HepG2 (cell line): ENCODE measurements around the gene ARSB. TPM values are rescaled to one million over a fixed set of nuclear protein-coding genes. Genes with fewer than 3 reads are reported as not detected.

Experiments used
- CENPT ChIP-seq: sonication (generic); formaldehyde crosslinking; IDR thresholded peaks from 2 replicates; pipeline ENCODE4 v1.8.0; 2022; ENCODE audit warnings: low read depth, mild to moderate bottlenecking, moderate library complexity, missing genetic modification reagents
- DDIT3 ChIP-seq: sonication (generic); formaldehyde crosslinking; IDR thresholded peaks from 2 replicates; pipeline ENCODE4 v1.4.0; 2020; ENCODE audit warnings: mild to moderate bottlenecking, missing genetic modification reagents
- ELF4 ChIP-seq: sonication (generic); formaldehyde crosslinking; IDR thresholded peaks from 2 replicates; pipeline ENCODE4 v1.5.0; 2020; ENCODE audit warnings: missing genetic modification reagents, mild to moderate bottlenecking, moderate library complexity, borderline replicate concordance
- HNRNPH1 ChIP-seq: fragments of 200-400 bp; formaldehyde crosslinking; optimal IDR thresholded peaks from 2 replicates; pipeline ENCODE3; 2017; ENCODE audit warnings: mild to moderate bottlenecking, low read depth, low read length
- KAT8 ChIP-seq: IDR thresholded peaks from 2 replicates; pipeline ENCODE4 v1.6.1; 2016; ENCODE audit warnings: missing genetic modification reagents, missing compliant biosample characterization
- KMT2B ChIP-seq: IDR thresholded peaks from 2 replicates; pipeline ENCODE4 v1.6.1; 2016; ENCODE audit warnings: missing genetic modification reagents, missing compliant biosample characterization
- MED13 ChIP-seq: sonication (generic); formaldehyde crosslinking; IDR thresholded peaks from 2 replicates; pipeline ENCODE4 v1.5.0; 2020; ENCODE audit warnings: missing genetic modification reagents
- MED8 ChIP-seq: sonication (generic); formaldehyde crosslinking; IDR thresholded peaks from 2 replicates; pipeline ENCODE4 v1.8.1; 2023; ENCODE audit warnings: mild to moderate bottlenecking, missing genetic modification reagents; ENCODE audit not compliant: insufficient replicate concordance
- MLX ChIP-seq: IDR thresholded peaks from 2 replicates; pipeline ENCODE4 v1.6.1; 2016
- POGZ ChIP-seq: sonication (generic); formaldehyde crosslinking; IDR thresholded peaks from 2 replicates; pipeline ENCODE4 v1.4.0; 2020; ENCODE audit warnings: mild to moderate bottlenecking, missing genetic modification reagents
- POLR2A ChIP-seq, 2 experiments: IDR thresholded peaks; 2 replicates each; pipeline ENCODE4 v1.6.1; 2011; ENCODE audit warnings: low read depth in 2 of 2, low read length in 2 of 2, mild to moderate bottlenecking in 1 of 2, moderate library complexity in 1 of 2; ENCODE audit not compliant: insufficient read depth in 1 of 2
- REXO4 ChIP-seq: sonication (generic); formaldehyde crosslinking; IDR thresholded peaks from 2 replicates; pipeline ENCODE4 v1.8.0; 2022; ENCODE audit warnings: missing genetic modification reagents, mild to moderate bottlenecking, borderline replicate concordance
- SMARCC2 ChIP-seq: fragments of 450-650 bp; IDR thresholded peaks from 2 replicates; pipeline ENCODE4 v1.6.1; 2017; ENCODE audit warnings: antibody characterized with exemption, mild to moderate bottlenecking
- SOX6 ChIP-seq, 2 experiments: fragments of 450-650 bp in 1 of 2; sonication (generic) in 1 of 2; formaldehyde crosslinking in 1 of 2; IDR thresholded peaks; 2 replicates each; pipeline versions ENCODE4 v1.4.0 to v1.6.1; 2017 to 2020; ENCODE audit warnings: antibody characterized with exemption in 1 of 2, mild to moderate bottlenecking in 1 of 2, missing genetic modification reagents in 1 of 2
- U2AF1 ChIP-seq: fragments of 200-400 bp; formaldehyde crosslinking; optimal IDR thresholded peaks from 2 replicates; pipeline ENCODE3; 2017; ENCODE audit warnings: mild to moderate bottlenecking, low read depth, low read length
- WIZ ChIP-seq: sonication (generic); formaldehyde crosslinking; IDR thresholded peaks from 2 replicates; pipeline ENCODE4 v1.5.1; 2020; ENCODE audit warnings: mild to moderate bottlenecking, missing genetic modification reagents
- ZBTB3 ChIP-seq: sonication (generic); formaldehyde crosslinking; IDR thresholded peaks from 2 replicates; pipeline ENCODE4 v1.4.0; 2020; ENCODE audit warnings: low read depth, mild to moderate bottlenecking, moderate library complexity, missing genetic modification reagents, borderline replicate concordance
- ZBTB42 ChIP-seq: sonication (generic); formaldehyde crosslinking; IDR thresholded peaks from 2 replicates; pipeline ENCODE4 v1.5.0; 2020; ENCODE audit warnings: mild to moderate bottlenecking, missing genetic modification reagents
- ZNF207 ChIP-seq: fragments of 450-650 bp; IDR thresholded peaks from 2 replicates; pipeline ENCODE4 v1.6.1; 2016; ENCODE audit warnings: antibody characterized with exemption, borderline replicate concordance
- ZNF253 ChIP-seq: sonication (generic); formaldehyde crosslinking; IDR thresholded peaks from 2 replicates; pipeline ENCODE4 v1.8.0; 2022; ENCODE audit warnings: mild to moderate bottlenecking, missing genetic modification reagents, borderline replicate concordance
- ZNF276 ChIP-seq: sonication (generic); formaldehyde crosslinking; IDR thresholded peaks from 2 replicates; pipeline ENCODE4 v1.4.0; 2020; ENCODE audit warnings: mild to moderate bottlenecking, low read depth, missing genetic modification reagents
- ZNF724P ChIP-seq: sonication (generic); formaldehyde crosslinking; IDR thresholded peaks from 2 replicates; pipeline ENCODE4 v1.8.0; 2022; ENCODE audit warnings: missing genetic modification reagents, borderline replicate concordance
- ZNF780A ChIP-seq: sonication (generic); formaldehyde crosslinking; IDR thresholded peaks from 2 replicates; pipeline ENCODE4 v1.8.0; 2022; ENCODE audit warnings: mild to moderate bottlenecking, missing genetic modification reagents, moderate library complexity
- polyA plus RNA-seq, 8 experiments: library from polyadenylated mRNA; depleted of rRNA in 3 of 8; stranded (reverse) in 7 of 8; unstranded in 1 of 8; fragments of >200 nt; fragmentation: Illumina TruSeq in 4 of 8; extraction: Trizol in 4 of 8; gene quantifications; 2 replicates each; pipeline versions ENCODE4 v1.2.1 to v1.2.3, GENCODE V29; 2011 to 2016; ENCODE audit warnings: low read depth in 4 of 8, missing spikeins in 1 of 8, mixed read lengths in 1 of 8; ENCODE audit not compliant: insufficient read depth in 1 of 8
- total RNA-seq, 5 experiments: library from RNA; depleted of rRNA; stranded (reverse); fragments of >200 nt; fragmentation: Illumina TruSeq; extraction: Trizol; gene quantifications; 2 replicates each; pipeline ENCODE4 v1.2.3, GENCODE V29; 2016; ENCODE audit warnings: low read depth in 1 of 5
- TF ChIP-seq, protein P1 (sequence below): sonication (generic); formaldehyde crosslinking; IDR thresholded peaks from 2 replicates; pipeline ENCODE4 v1.9.0; 2021; ENCODE audit warnings: missing genetic modification reagents, mild to moderate bottlenecking, borderline replicate concordance
- TF ChIP-seq, protein P2 (sequence below): sonication (generic); formaldehyde crosslinking; IDR thresholded peaks from 2 replicates; pipeline ENCODE4 v1.4.0; 2020; ENCODE audit warnings: mild to moderate bottlenecking, missing genetic modification reagents

The ARSB gene
- total and polyA plus RNA-seq, 2 of the 13 experiments (the other 11 are each of a cell fraction or from before 2014, with no cell fraction given), result 52.6 to 66.4 TPM

DNA sequence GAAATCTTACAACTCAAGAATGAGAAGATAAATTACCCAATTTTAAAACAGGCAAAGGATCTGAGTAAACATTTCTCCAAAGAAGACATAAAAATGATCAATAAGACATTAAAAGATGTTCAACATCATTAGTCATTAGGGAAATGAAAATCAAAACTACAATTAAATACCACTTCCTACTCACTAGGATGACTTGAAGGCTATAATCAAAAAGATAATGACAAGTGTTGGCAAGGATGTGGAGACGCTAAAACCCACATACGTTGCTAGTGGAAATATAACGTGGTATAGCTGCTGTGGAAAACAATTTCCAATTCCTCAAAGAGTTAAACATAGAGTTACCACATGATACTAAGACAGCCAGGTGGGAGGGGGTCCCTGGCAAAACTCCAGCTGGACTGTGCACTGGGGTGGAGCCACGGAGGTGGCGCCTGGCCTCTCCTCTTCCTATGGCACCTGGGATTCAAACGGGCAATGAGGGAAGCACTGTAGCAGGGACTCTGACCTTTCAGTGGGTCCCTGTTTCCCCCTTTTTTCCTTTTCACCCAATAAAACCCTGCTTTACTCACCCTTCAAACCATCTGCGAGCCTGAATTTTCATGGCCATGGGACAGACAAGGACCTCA is 5.9 kb downstream of the ARSB start (continued):
- TF ChIP-seq ZNF276 (no peak), ZNF207 (no peak), ZNF724P (CRISPR knock-in tag) (no peak), MED13 (CRISPR knock-in tag) (peak; percentile 33; the same call in 1 of the 2 replicates), ZNF780A (CRISPR knock-in tag) (no peak), DDIT3 (CRISPR knock-in tag) (no peak), MLX (no peak), HNRNPH1 (no peak), KAT8 (no peak), ZBTB42 (no peak), ELF4 (CRISPR knock-in tag) (no peak), WIZ (0 out of 2 replicates have a peak, but pooled peaks have one; percentile 32), SMARCC2 (no peak), U2AF1 (no peak), REXO4 (CRISPR knock-in tag) (no peak), ZBTB3 (CRISPR knock-in tag) (no peak), SOX6 (IDR thresholded peaks at IDR 0.05) (no peak), SOX6 (CRISPR knock-in tag; IDR thresholded peaks at IDR 0.05) (peak; percentile 72), CENPT (CRISPR knock-in tag) (no peak), ZNF253 (CRISPR knock-in tag) (no peak), POGZ (CRISPR knock-in tag) (peak; percentile 92), MED8 (CRISPR knock-in tag) (peak; percentile 55), KMT2B (CRISPR knock-in tag) (no peak), POLR2A (IDR thresholded peaks at IDR 0.05; ENCODE audit: insufficient read depth in 1 of 2, low read depth in 2 of 2, low read length in 2 of 2) (peak in 1 of 2 experiments; percentile 44; a peak in 1 of 4 replicates)
- TF ChIP-seq, protein P1, sequence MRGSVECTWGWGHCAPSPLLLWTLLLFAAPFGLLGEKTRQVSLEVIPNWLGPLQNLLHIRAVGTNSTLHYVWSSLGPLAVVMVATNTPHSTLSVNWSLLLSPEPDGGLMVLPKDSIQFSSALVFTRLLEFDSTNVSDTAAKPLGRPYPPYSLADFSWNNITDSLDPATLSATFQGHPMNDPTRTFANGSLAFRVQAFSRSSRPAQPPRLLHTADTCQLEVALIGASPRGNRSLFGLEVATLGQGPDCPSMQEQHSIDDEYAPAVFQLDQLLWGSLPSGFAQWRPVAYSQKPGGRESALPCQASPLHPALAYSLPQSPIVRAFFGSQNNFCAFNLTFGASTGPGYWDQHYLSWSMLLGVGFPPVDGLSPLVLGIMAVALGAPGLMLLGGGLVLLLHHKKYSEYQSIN (CRISPR knock-in tag), result no peak
- TF ChIP-seq, protein P2, sequence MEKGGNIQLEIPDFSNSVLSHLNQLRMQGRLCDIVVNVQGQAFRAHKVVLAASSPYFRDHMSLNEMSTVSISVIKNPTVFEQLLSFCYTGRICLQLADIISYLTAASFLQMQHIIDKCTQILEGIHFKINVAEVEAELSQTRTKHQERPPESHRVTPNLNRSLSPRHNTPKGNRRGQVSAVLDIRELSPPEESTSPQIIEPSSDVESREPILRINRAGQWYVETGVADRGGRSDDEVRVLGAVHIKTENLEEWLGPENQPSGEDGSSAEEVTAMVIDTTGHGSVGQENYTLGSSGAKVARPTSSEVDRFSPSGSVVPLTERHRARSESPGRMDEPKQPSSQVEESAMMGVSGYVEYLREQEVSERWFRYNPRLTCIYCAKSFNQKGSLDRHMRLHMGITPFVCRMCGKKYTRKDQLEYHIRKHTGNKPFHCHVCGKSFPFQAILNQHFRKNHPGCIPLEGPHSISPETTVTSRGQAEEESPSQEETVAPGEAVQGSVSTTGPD (CRISPR knock-in tag), result no peak
